Esophagus mucosa (tissue), 1 donor: Measurements from ENCODE around the gene MRPL21. TPM values are rescaled to one million over a fixed set of nuclear protein-coding genes. Genes with fewer than 3 reads are reported as not detected.

Source experiments
- total RNA-seq: library from RNA; stranded (reverse); gene quantifications from one replicate; pipeline ENCODE4 v1.2.4, GENCODE V29; 2023
- donor health status: DM: yes; HTN: yes; CAD: no.

Gene MRPL21
- total RNA-seq, 1 donor from 2014 or later: 62.7 TPM

Other genes with a start within 250 kb of the MRPL21 start
- gene GAL, start 219.3 kb downstream of the MRPL21 start, total RNA-seq: 0.36 TPM
- gene TESMIN, start 152.3 kb downstream of the MRPL21 start, total RNA-seq: 5.2 TPM
- 23.9 TPM for gene CPT1A, start 61.9 kb downstream of the MRPL21 start, total RNA-seq
- 12.6 TPM for gene IGHMBP2, start 59 bp upstream of the MRPL21 start, total RNA-seq
- gene MRGPRD, start 77.2 kb upstream of the MRPL21 start, total RNA-seq: not detected
- 1.7 TPM for gene MRGPRF, start 109.4 kb upstream of the MRPL21 start, total RNA-seq
- gene TPCN2, start 145.1 kb upstream of the MRPL21 start, total RNA-seq: 6.6 TPM